ENCODE data around the gene RRM1. TPM values are rescaled to one million over a fixed set of nuclear protein-coding genes. Genes with fewer than 3 reads are reported as not detected.
"Not testable (repeated sequence)": the region's sequence is repeated elsewhere in the genome, so short reads cannot be mapped to it uniquely, and the experiment has no call there.

Gene RRM1
- total RNA-seq, 4 donors from 2014 or later, result 32.5 to 234 (median 59.5) TPM

DNA sequence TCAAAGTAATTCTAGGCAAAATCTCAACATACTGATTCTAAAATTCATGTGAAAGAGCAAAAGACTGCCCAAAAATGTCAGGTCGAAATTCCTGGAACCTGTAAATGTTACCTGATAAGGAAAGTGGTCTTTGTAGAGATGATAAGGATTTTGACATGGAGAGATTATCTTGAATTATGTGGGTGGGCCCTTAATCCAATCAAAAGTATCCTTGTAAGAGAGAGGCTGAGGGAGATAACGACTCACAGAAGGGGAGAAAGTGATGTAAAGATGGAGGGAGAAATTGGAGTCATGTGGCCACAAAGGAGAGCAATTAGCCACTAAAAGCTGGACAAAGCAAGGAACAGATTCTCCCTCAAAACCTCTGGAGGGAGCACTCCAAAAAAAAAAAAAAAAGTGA lies 20.5 kb downstream of the RRM1 start:
- H3K4me3 ChIP-seq, result no peak overlapping the region
- no peaks in the 10 kb centered on the region for H3K36me3 ChIP-seq
- H3K9me3 ChIP-seq, result no peaks in the 10 kb centered on the region
- H3K27me3 ChIP-seq, result no peaks in the 10 kb centered on the region
- H3K27ac ChIP-seq, result no peak overlapping the region
- H3K4me1 ChIP-seq, result no peaks in the 10 kb centered on the region
- DNase-seq, result no peak
- TF ChIP-seq, protein P1, sequence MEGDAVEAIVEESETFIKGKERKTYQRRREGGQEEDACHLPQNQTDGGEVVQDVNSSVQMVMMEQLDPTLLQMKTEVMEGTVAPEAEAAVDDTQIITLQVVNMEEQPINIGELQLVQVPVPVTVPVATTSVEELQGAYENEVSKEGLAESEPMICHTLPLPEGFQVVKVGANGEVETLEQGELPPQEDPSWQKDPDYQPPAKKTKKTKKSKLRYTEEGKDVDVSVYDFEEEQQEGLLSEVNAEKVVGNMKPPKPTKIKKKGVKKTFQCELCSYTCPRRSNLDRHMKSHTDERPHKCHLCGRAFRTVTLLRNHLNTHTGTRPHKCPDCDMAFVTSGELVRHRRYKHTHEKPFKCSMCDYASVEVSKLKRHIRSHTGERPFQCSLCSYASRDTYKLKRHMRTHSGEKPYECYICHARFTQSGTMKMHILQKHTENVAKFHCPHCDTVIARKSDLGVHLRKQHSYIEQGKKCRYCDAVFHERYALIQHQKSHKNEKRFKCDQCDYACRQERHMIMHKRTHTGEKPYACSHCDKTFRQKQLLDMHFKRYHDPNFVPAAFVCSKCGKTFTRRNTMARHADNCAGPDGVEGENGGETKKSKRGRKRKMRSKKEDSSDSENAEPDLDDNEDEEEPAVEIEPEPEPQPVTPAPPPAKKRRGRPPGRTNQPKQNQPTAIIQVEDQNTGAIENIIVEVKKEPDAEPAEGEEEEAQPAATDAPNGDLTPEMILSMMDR (IDR thresholded peaks at IDR 0.05), result no peak
- no peak for TF ChIP-seq POLR2A (IDR thresholded peaks at IDR 0.05)
- intact Hi-C loops (cut with DNase I; ENCODE audit: low total_unique reads), result no loop called here

DNA sequence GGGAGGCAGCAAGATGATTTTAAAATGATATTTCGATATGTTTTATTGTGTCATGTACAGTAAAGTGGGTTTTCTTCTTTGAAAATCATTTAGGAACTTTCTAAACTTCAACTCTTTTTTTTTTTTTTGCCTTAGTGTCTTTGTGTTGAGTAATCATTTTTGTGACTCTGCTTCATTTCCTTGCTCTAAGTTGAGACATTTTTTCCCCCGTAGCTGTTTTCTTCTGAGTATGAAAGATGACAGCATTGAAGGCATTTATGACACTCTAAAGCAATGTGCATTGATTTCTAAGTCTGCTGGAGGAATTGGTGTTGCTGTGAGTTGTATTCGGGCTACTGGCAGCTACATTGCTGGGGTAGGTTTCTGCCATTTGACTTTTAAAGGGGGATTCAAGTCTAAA lies 23.5 kb downstream of the RRM1 start:
- Histone ChIP-seq H3K36me3 (no peaks in the 10 kb centered on the region), H3K27ac (no peak overlapping the region), H3K4me1 (no peaks in the 10 kb centered on the region), H3K9me3 (no peaks in the 10 kb centered on the region), H3K27me3 (no peaks in the 10 kb centered on the region), H3K4me3 (no peak overlapping the region)
- intact Hi-C loops (cut with DNase I; ENCODE audit: low total_unique reads), result no loop called here
- TF ChIP-seq POLR2A (IDR thresholded peaks at IDR 0.05), result no peak
- TF ChIP-seq, protein P1 (IDR thresholded peaks at IDR 0.05), result no peak
- no peak for DNase-seq

DNA sequence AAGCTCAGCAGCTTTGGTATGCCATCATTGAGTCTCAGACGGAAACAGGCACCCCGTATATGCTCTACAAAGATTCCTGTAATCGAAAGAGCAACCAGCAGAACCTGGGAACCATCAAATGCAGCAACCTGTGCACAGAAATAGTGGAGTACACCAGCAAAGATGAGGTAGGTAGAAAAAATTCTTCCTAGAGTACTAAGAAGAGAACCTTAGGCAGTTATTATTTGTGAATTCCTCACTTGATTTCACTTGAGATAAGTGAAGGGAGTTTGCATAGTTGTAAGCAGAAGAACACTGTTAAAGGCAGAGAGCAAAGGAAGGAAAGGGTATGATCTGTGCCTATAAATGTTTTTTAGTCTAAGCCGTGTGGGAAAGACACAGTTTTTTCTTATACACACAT lies 28.6 kb downstream of the RRM1 start:
- no peak overlapping the region for H3K4me3 ChIP-seq
- DNase-seq, result no peak
- intact Hi-C loops (cut with DNase I; ENCODE audit: low total_unique reads), result no loop called here
- H3K9me3 ChIP-seq, result no peaks in the 10 kb centered on the region
- H3K27ac ChIP-seq, result no peak overlapping the region
- H3K27me3 ChIP-seq, result no peaks in the 10 kb centered on the region
- no peak for TF ChIP-seq POLR2A (IDR thresholded peaks at IDR 0.05)
- TF ChIP-seq, protein P1 (IDR thresholded peaks at IDR 0.05), result no peak
- H3K4me1 ChIP-seq, result no peaks in the 10 kb centered on the region
- H3K36me3 ChIP-seq, result no peaks in the 10 kb centered on the region

DNA sequence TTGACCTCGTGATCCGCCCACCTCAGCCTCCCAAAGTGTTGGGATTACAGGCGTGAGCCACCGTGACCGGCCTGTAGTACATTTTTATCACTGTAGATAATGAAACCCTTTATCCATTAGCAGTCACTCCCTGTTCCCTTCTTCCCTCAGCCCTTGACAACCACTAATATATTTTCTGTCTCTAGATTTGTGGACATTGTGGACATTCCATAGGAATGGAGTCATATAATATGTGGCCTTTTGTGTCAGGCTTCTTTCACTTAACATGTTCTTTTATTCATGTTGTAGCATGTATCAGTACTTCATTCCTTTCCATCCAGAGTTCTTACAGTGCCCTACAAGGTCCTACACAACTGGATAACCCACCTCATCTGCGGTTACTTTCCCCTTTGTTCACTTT lies 30.5 kb downstream of the RRM1 start:
- Histone ChIP-seq H3K27ac (no peak overlapping the region), H3K4me1 (no peaks in the 10 kb centered on the region), H3K27me3 (no peaks in the 10 kb centered on the region), H3K4me3 (no peak overlapping the region), H3K9me3 (no peaks in the 10 kb centered on the region), H3K36me3 (no peaks in the 10 kb centered on the region)
- intact Hi-C loops (cut with DNase I; ENCODE audit: low total_unique reads), result no loop called here
- no peak for DNase-seq
- TF ChIP-seq, protein P1 (IDR thresholded peaks at IDR 0.05), result no peak
- no peak for TF ChIP-seq POLR2A (IDR thresholded peaks at IDR 0.05)

DNA sequence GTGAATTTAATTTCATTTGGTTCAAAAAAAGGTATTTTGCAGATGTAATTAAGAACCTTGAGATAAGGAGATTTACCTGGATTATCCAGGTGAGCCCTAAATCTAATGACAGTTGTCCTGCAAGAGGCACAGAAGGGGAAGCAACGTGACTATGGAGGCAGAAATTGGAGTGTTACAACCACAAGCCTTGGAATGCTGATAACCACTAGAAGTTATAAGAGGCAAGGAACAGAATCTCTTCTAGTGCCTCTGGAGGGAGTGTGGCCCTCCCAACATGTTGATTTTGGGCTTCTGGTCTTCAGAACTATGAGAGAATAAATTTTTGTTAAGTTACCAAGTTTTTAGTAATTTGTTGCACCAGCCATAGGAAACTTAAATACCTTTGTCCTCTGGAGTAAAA lies 32.8 kb downstream of the RRM1 start:
- H3K9me3 ChIP-seq, result no peaks in the 10 kb centered on the region
- H3K4me3 ChIP-seq, result no peak overlapping the region
- H3K36me3 ChIP-seq, result no peaks in the 10 kb centered on the region
- intact Hi-C loops (cut with DNase I; ENCODE audit: low total_unique reads), result no loop called here
- H3K27ac ChIP-seq, result no peak overlapping the region
- no peak for DNase-seq
- H3K4me1 ChIP-seq, result no peaks in the 10 kb centered on the region
- TF ChIP-seq, protein P1 (IDR thresholded peaks at IDR 0.05), result no peak
- TF ChIP-seq POLR2A (IDR thresholded peaks at IDR 0.05), result no peak
- no peaks in the 10 kb centered on the region for H3K27me3 ChIP-seq

DNA sequence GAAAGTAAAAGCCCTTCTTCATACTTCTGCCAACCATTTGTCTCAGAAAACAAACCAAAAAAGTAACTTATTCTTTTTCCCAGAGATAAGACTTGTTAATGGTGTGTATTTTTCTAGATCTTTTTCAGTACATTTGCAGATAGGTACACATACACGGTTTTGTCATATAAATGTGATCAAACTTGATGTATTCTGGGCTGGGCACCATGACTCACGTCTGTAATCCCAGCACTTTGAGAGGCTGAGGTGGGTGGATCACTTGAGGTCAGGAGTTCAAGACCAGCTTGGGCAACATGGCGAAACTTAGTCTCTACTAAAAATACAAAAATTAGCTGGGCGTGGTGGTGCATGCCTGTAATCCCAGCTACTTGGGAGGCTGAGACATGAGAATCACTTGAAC lies 35.6 kb downstream of the RRM1 start:
- H3K4me3 ChIP-seq; H3K27ac ChIP-seq; H3K4me1 ChIP-seq; H3K9me3 ChIP-seq; H3K27me3 ChIP-seq; intact Hi-C loops (cut with DNase I; ENCODE audit: low total_unique reads); DNase-seq; H3K36me3 ChIP-seq: not testable (repeated sequence)

Measured in uterus (tissue), 4 donors.